K562 (cell line): Measurements from ENCODE around the gene CSKMT. TPM values are rescaled to one million over a fixed set of nuclear protein-coding genes. Genes with fewer than 3 reads are reported as not detected.

Source experiments
- BRF2 ChIP-seq: IDR thresholded peaks from 3 replicates; pipeline ENCODE4 v1.6.1; 2011; ENCODE audit warnings: borderline replicate concordance, mild to moderate bottlenecking; ENCODE audit not compliant: insufficient read length, insufficient read depth
- CBFA2T2 ChIP-seq: fragments of 450-650 bp; conservative IDR thresholded peaks from 2 replicates; pipeline ENCODE4 v1.6.1; 2017; ENCODE audit warnings: mild to moderate bottlenecking
- CHD2 ChIP-seq: IDR thresholded peaks from 2 replicates; pipeline ENCODE4 v1.6.1; 2011; ENCODE audit warnings: low read depth, low read length
- CTBP1 ChIP-seq: fragments of 450-650 bp; IDR thresholded peaks from 2 replicates; pipeline ENCODE4 v1.6.1; 2016; ENCODE audit warnings: borderline replicate concordance
- DPF2 ChIP-seq: fragments of 450-650 bp; IDR thresholded peaks from 2 replicates; pipeline ENCODE4 v1.6.1; 2016
- ESRRA ChIP-seq: fragments of 450-650 bp; IDR thresholded peaks from 2 replicates; pipeline ENCODE4 v1.6.1; 2014; ENCODE audit warnings: low read depth, mild to moderate bottlenecking, moderate library complexity, borderline replicate concordance
- EWSR1 ChIP-seq: fragments of 450-650 bp; IDR thresholded peaks from 2 replicates; pipeline ENCODE4 v1.6.1; 2018; ENCODE audit warnings: borderline replicate concordance, mild to moderate bottlenecking, low read depth, moderate library complexity; ENCODE audit not compliant: partially characterized antibody
- EZH2 ChIP-seq: IDR thresholded peaks from 2 replicates; pipeline ENCODE4 v1.6.1; 2012; ENCODE audit warnings: low read depth, mild to moderate bottlenecking, inconsistent platforms, low read length, borderline replicate concordance
- HDAC2 ChIP-seq: fragments of 450-650 bp; IDR thresholded peaks from 2 replicates; pipeline ENCODE4 v1.6.1; 2016; ENCODE audit warnings: mild to moderate bottlenecking
- HDAC6 ChIP-seq: IDR thresholded peaks from 2 replicates; pipeline ENCODE4 v1.6.1; 2012; ENCODE audit warnings: low read depth, mild to moderate bottlenecking, control low read depth, inconsistent platforms, low read length, moderate library complexity
- HMG20B ChIP-seq: fragments of 250-450 bp; sonication (Bioruptor Pico); IDR thresholded peaks from 2 replicates; pipeline ENCODE4 v1.5.0; 2021; ENCODE audit warnings: mild to moderate bottlenecking
- HNRNPL ChIP-seq: fragments of 200-400 bp; formaldehyde crosslinking; IDR thresholded peaks from 2 replicates; pipeline ENCODE4 v1.6.1; 2017; ENCODE audit warnings: low read depth, mild to moderate bottlenecking, low read length
- L3MBTL2 ChIP-seq: fragments of 450-650 bp; IDR thresholded peaks from 2 replicates; pipeline ENCODE4 v1.6.1; 2016; ENCODE audit warnings: mild to moderate bottlenecking, moderate library complexity
- MNT ChIP-seq, 2 experiments: fragments of 450-650 bp; conservative IDR thresholded peaks; 2 replicates each; pipeline ENCODE4 v1.6.1; 2017; ENCODE audit warnings: mild to moderate bottlenecking in 2 of 2, moderate library complexity in 2 of 2
- NR0B1 ChIP-seq: fragments of 450-650 bp; IDR thresholded peaks from one replicate; pipeline ENCODE4 v1.6.1; 2018; ENCODE audit warnings: mild to moderate bottlenecking, moderate library complexity; ENCODE audit not compliant: partially characterized antibody
- SIX5 ChIP-seq, 2 experiments: IDR thresholded peaks; 2 replicates each; pipeline ENCODE4 v1.6.1; 2011; ENCODE audit warnings: low read length in 2 of 2, borderline replicate concordance in 1 of 2, low read depth in 1 of 2, mild to moderate bottlenecking in 1 of 2, moderate library complexity in 1 of 2; ENCODE audit not compliant: insufficient read depth in 1 of 2
- SMARCA4 ChIP-seq: fragments of 450-650 bp; IDR thresholded peaks from 2 replicates; pipeline ENCODE4 v1.6.1; 2016
- STAG1 ChIP-seq: sonication (generic); formaldehyde crosslinking; IDR thresholded peaks from 2 replicates; pipeline ENCODE4 v1.5.0; 2020; ENCODE audit warnings: missing genetic modification reagents, borderline replicate concordance
- TEAD4 ChIP-seq, 2 experiments: sonication (generic) in 1 of 2; formaldehyde crosslinking in 1 of 2; IDR thresholded peaks; 2 replicates each; pipeline versions ENCODE4 v1.6.1 to v1.8.0; 2012 to 2022; ENCODE audit warnings: borderline replicate concordance in 1 of 2, inconsistent platforms in 1 of 2, low read length in 1 of 2, mild to moderate bottlenecking in 1 of 2, missing genetic modification reagents in 1 of 2
- TFAM ChIP-seq: fragments of 250-450 bp; sonication (Bioruptor Pico); conservative IDR thresholded peaks from 2 replicates; pipeline ENCODE4 v1.5.0; 2021; ENCODE audit warnings: mild to moderate bottlenecking, moderate library complexity
- ZNF445 ChIP-seq: fragments of 250-450 bp; sonication (Bioruptor Pico); IDR thresholded peaks from 2 replicates; pipeline ENCODE4 v1.4.0; 2020; ENCODE audit warnings: low read depth, mild to moderate bottlenecking, moderate library complexity
- ZNF830 ChIP-seq: fragments of 250-450 bp; sonication (Bioruptor Pico); IDR thresholded peaks from 2 replicates; pipeline ENCODE4 v1.5.0; 2021; ENCODE audit warnings: mild to moderate bottlenecking
- polyA plus RNA-seq, 8 experiments: library from polyadenylated mRNA; depleted of rRNA in 4 of 8; stranded (reverse) in 5 of 8; unstranded in 3 of 8; fragments of >200 nt; fragmentation: Nextera tagmentation in 2 of 8; fragmentation: Illumina TruSeq in 1 of 8; extraction: Ambion mirVana in 2 of 8; extraction: Trizol in 1 of 8; gene quantifications; 2 replicates each; pipeline versions ENCODE4 v1.2.1 to v1.2.3, GENCODE V29; 2011 to 2014; ENCODE audit warnings: inconsistent platforms in 1 of 8, missing spikeins in 1 of 8
- total RNA-seq, 7 experiments: library from RNA; depleted of rRNA in 6 of 7; stranded (reverse); fragments of >200 nt in 6 of 7; fragmentation: Illumina TruSeq in 2 of 7; extraction: Trizol in 2 of 7; gene quantifications; 2 replicates each; pipeline versions ENCODE4 v1.2.1 to v1.2.3, GENCODE V29; 2011 to 2021; ENCODE audit warnings: low replicate concordance in 1 of 7
- TF ChIP-seq, protein P1 (sequence below): sonication (generic); formaldehyde crosslinking; IDR thresholded peaks from 2 replicates; pipeline ENCODE4 v1.8.0; 2022; ENCODE audit warnings: mild to moderate bottlenecking, low read depth, missing genetic modification reagents

CSKMT gene
- total and polyA plus RNA-seq, 9 of the 15 experiments (the other 6 are each of a cell fraction or from before 2014, with no cell fraction given), result 10.3 to 108 (median 27.2) TPM

DNA sequence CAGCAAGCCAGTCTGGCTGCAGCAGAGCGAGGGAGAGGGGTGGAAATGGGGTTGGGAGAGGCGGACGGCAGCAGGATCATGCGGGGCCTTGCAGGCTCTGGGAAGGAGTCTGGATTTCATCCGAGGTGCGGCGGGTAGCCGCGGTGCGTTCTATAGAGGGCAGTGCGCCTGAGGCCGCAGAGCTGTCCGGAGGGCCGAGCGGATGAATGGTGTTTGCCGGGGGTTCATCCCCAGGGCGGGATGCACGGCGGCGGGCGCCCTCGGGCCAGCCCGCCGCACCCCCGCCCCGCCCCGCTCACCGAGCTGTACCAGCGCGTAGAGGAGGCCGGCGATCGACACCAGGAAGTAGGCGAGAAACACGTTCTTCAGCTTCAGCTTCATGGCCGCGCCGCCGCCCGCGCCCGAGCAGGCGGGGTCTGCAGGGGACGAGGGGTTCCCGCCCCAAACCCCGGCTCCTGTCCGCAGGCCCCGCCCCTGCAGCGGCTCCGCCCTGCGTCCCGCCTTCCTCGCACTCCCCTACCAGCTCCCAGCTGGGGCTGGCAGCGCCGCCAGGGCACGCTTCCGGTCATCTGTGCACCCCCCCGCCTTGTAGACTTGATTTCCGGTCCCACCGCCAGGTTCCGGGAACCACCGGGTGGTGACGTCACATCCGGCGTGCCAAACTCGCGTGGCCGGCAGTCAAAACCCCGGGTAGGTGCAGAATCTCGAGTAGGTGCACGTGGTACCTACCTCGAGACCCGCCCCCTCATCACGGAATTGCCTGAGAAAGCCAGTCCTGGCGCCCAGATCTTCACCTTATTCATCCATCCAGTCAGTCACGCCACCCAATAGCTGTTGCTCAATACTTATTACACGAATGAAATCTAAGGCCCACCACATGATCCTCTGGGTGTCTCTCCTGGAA is 43.3 kb upstream of the CSKMT start, which contains the start of gene B3GAT3 (continued):
- TF ChIP-seq ZNF445 (CRISPR knock-in tag) (no peak), EZH2 (no peak), HNRNPL (peak; percentile 96), EWSR1 (no peak), TEAD4 (IDR thresholded peaks at IDR 0.05; ENCODE audit: low read length) (peak; percentile 41; the same call in 1 of the 2 replicates), TEAD4 (CRISPR knock-in tag; IDR thresholded peaks at IDR 0.05; ENCODE audit: borderline replicate concordance) (no peak), ESRRA (peak; percentile 50; the same call in 1 of the 2 replicates), SMARCA4 (peak; percentile 35; the same call in 1 of the 2 replicates), CBFA2T2 (peak; percentile 42), CTBP1 (peak; percentile 90), STAG1 (no peak), HMG20B (CRISPR knock-in tag) (no peak), BRF2 (no peak), TFAM (no peak), NR0B1 (no peak), HDAC2 (peak; percentile 82), SIX5 (IDR thresholded peaks at IDR 0.05; ENCODE audit: borderline replicate concordance in 1 of 2, insufficient read depth in 1 of 2, low read depth in 1 of 2, low read length in 2 of 2) (no peak), DPF2 (peak; percentile 48), CHD2 (peak; percentile 87), L3MBTL2 (peak; percentile 95), HDAC6 (no peak), MNT (conservative IDR thresholded peaks at IDR 0.05) (peak; percentile 99 to 100), ZNF830 (CRISPR knock-in tag) (peak; percentile 75; the same call in 1 of the 2 replicates)
- TF ChIP-seq, protein P1, sequence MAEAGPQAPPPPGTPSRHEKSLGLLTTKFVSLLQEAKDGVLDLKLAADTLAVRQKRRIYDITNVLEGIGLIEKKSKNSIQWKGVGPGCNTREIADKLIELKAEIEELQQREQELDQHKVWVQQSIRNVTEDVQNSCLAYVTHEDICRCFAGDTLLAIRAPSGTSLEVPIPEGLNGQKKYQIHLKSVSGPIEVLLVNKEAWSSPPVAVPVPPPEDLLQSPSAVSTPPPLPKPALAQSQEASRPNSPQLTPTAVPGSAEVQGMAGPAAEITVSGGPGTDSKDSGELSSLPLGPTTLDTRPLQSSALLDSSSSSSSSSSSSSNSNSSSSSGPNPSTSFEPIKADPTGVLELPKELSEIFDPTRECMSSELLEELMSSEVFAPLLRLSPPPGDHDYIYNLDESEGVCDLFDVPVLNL, result peak; percentile 59; the same call in 1 of the 2 replicates
